MG63 (cell line): ENCODE measurements around the gene MAGEB16. TPM values are rescaled to one million over a fixed set of nuclear protein-coding genes. Genes with fewer than 3 reads are reported as not detected.
A peak's percentile ranks its signal among the peaks of the same experiment; 100 is the strongest.

Experiments used
- DNase-seq: peaks from one replicate; pipeline ENCODE4 v3.0.0-alpha.2; 2020
- H3K27me3 ChIP-seq: fragments of 250-450 bp; sonication (Bioruptor Pico); 2 replicates; pipeline ENCODE4 v1.5.1; 2020; ENCODE audit warnings: mild to moderate bottlenecking, moderate library complexity
- H3K36me3 ChIP-seq: fragments of 250-450 bp; sonication (Bioruptor Pico); 2 replicates; pipeline ENCODE4 v1.5.1; 2020; ENCODE audit warnings: mild to moderate bottlenecking, moderate library complexity
- H3K4me3 ChIP-seq: fragments of 250-450 bp; sonication (Bioruptor Pico); 2 replicates; pipeline ENCODE4 v1.5.1; 2020; ENCODE audit warnings: mild to moderate bottlenecking, moderate library complexity
- H3K9me3 ChIP-seq: fragments of 250-450 bp; sonication (Bioruptor Pico); 2 replicates; pipeline ENCODE4 v1.5.1; 2020; ENCODE audit warnings: mild to moderate bottlenecking, moderate library complexity
- total RNA-seq: library from RNA; depleted of rRNA; stranded (reverse); fragments of >200 nt; shearing (Covaris generic); gene quantifications from 2 replicates; pipeline ENCODE4 v1.2.3, GENCODE V29; 2014; ENCODE audit warnings: low replicate concordance; rRNA removed

The MAGEB16 gene
- not detected in 2 replicates for total RNA-seq

DNA sequence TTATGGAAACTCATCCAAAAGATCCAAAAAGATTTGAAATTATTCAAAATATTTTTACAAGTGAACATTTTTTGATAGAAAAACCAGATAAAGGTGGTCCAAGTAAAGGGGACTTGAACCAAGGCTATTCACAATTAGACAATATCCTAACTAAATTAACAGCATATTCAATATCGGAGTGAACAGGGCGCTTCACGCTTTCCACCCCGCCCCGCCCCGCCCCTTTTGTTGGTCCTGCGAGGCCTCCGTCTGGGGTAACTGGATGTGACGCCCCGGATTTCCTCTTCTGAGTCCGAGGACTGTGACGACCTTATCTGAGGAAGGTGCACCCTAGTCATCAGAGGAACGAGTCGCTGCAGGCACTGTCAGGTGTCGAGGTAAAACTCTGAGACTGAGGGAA is at the start of gene MAGEB16:
MAGEB16 (plus strand) TSS at position 301 of the 400 bp plus-strand sequence. CDS start 3,855 bp downstream, outside the sequence.
- DNase-seq = no peak
- H3K27me3 ChIP-seq = no peaks in the 10 kb centered on the region
- no peaks in the 10 kb centered on the region for H3K36me3 ChIP-seq
- no peaks in the 10 kb centered on the region for H3K9me3 ChIP-seq
- H3K4me3 ChIP-seq = no peak within 1 kb of the TSS

DNA sequence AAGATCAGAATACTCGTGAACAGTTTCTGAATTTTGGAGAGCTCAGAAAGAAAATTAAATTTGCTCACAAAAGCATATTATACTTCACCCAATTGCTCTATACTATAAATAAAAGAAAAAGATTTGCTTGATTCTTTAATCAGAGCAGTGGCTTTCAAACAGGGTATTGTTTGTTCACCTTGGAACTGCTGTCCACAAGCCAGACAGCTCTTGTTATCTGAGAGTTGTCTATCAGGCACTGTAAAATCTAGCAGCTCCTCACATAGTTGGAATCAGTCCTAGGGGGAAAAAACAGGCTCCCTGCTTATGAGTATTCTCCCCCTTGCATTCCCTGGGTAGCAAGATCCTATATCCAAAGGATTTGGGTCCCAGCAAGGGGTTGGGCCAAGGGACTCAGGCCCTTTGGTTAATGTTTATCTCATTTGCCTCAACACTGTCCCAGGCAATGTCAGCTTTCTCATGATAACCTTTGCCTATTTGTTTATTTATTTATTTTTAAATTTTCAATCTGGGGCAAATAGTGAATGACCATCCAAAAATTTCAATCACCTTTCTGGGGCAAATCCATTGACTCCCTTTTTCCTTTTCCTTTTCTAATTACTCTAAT is 24.1 kb upstream of the MAGEB16 start:
- Histone ChIP-seq H3K4me3 (no peak overlapping the region), H3K27me3 (no peaks in the 10 kb centered on the region), H3K9me3 (no peaks in the 10 kb centered on the region), H3K36me3 (no peaks in the 10 kb centered on the region)
- DNase-seq = no peak

DNA sequence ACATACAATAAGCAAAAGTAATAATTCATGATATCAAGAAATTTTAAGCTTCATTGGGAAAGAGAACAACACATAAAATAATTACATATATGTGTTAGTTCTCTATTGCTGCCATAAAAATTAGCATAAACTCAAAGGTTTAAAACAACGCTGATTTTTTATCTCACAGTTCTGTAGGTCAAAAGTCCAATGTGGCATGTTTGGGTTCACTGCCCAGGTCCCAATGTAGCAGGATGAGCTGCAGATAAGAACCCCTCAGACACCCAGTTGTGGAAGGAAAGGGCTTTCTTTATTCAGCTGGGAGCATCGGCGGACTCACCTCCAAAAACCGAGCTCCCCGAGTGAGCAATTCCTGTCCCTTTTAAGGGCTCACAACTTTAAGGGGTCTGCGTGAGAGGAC is 13.1 kb upstream of the MAGEB16 start:
- no peak overlapping the region for H3K4me3 ChIP-seq
- no peaks in the 10 kb centered on the region for H3K27me3 ChIP-seq
- no peaks in the 10 kb centered on the region for H3K9me3 ChIP-seq
- no peak for DNase-seq
- no peaks in the 10 kb centered on the region for H3K36me3 ChIP-seq

DNA sequence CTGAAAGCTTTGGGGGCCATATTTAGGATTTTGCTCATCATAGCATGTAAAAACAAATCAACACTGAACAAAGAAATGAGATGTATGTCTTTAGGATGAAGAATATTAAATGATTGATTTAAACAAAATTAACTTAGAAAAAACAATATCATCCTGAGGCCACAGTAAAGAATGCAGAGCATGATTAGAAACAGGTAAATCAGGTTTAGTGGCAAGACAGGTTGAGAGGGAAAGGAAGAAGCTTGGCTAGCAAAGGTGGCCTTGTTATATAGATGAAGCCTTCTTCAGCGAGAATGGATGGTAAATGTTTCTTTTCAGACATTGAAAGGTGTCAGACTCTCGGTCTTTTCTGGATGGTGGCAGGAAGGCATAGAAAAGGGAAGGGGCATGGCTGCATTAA is 11.9 kb upstream of the MAGEB16 start:
- H3K36me3 ChIP-seq = no peaks in the 10 kb centered on the region
- H3K27me3 ChIP-seq = no peaks in the 10 kb centered on the region
- no peak for DNase-seq
- H3K4me3 ChIP-seq = no peak overlapping the region
- no peaks in the 10 kb centered on the region for H3K9me3 ChIP-seq

DNA sequence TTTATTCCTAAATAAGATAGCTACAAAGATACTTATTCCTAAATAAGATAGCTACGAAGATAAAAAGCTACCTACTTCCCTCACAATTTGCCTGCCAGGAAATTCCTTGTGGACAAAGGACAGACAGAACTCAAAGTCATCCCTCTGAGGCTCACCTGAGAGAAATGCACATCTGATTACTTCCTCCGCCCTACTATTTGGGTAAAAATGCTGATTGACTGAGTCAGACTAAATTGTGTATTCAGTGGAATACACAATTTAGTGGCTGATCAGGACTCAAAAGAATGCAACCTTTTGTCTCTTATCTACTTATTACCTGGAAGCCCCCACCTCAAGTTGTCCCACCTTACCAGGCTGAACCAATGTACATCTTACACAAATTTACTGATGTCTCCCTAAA is 10.3 kb upstream of the MAGEB16 start:
- no peak overlapping the region for H3K4me3 ChIP-seq
- no peaks in the 10 kb centered on the region for H3K36me3 ChIP-seq
- no peaks in the 10 kb centered on the region for H3K9me3 ChIP-seq
- DNase-seq = no peak
- no peaks in the 10 kb centered on the region for H3K27me3 ChIP-seq

DNA sequence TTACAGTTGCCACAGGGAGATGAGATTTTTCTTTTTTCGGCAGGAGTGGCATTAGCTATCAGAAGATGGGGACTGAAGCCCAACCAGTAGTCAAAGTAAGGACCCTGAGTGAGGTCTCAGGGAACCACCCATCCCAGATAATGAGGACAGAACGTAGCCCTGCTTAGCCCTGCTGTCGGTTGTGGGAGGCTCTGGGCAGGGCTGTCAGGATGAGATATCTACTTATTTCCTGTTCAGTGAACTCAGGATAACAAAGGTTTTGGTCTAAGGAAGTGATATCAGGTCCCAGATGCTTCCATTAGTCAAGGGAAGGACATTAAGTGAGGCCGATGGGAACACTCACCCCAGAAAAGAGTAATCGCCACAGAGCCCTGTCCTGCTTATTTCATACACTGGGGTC is 2.3 kb downstream of the MAGEB16 start:
- no peak overlapping the region for H3K4me3 ChIP-seq
- H3K36me3 ChIP-seq = no peaks in the 10 kb centered on the region
- no peaks in the 10 kb centered on the region for H3K27me3 ChIP-seq
- H3K9me3 ChIP-seq = no peaks in the 10 kb centered on the region
- no peak for DNase-seq

DNA sequence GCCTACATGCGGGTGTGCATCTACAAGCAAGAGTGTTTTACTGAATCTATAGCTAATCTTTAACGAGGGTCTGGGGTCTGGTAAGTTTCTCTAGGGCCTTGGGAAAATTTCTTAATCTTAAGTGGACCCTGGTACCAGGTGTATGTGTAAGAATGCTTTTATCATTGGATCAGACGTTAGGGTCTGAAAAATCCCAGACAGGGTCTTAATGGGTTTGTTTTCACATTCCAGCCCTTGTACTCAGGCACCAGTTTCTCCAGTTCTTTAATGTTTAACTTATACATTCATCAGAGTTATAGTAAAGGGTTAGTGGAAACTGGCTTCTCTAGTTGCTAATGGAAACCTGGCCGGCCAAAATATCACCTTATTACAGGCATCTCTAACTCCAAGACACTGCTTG is 11.6 kb downstream of the MAGEB16 start:
- H3K9me3 ChIP-seq = no peaks in the 10 kb centered on the region
- no peak for DNase-seq
- no peaks in the 10 kb centered on the region for H3K36me3 ChIP-seq
- no peaks in the 10 kb centered on the region for H3K27me3 ChIP-seq
- H3K4me3 ChIP-seq = no peak overlapping the region

DNA sequence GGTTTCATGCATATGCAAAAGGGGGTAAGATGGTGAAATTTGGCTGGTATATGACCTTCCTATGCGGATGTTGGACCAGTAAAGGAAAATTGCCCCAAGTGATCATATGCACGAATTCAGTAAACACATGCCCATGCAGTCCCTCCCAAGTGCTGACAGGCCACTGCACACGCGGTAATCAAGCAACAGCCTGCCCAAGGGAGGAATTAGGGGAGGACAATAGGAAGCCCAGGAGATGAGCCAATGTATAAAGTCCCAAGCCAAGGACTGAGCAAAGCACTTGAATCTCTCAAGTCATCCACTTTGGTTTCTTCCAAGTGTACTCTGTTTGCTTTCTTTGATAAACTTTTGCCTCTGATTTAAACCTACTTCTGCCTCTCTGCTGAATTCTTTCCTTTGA is 21.1 kb downstream of the MAGEB16 start:
- peak; percentile 2 for DNase-seq
- Histone ChIP-seq H3K36me3 (no peaks in the 10 kb centered on the region), H3K27me3 (no peaks in the 10 kb centered on the region)

DNA sequence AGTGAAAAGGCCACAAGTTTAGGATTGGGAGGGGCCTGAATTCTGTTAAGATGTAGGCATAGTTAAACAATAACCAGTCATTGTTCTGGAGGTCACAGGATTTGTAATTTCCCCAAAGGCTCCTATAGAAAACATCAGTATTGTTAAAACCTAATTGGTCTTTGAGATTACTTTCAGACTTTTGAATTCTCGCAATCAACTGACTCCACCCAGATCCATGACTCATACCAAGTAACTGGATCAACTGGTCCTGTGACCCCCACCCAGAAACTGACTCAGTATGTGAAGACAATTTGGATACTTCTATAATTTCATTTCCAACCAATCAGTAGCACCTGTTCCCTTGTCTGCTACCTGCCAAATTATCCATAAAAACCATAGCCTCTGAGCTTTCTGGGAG is 28.4 kb downstream of the MAGEB16 start:
- no peak for DNase-seq
- no peaks in the 10 kb centered on the region for H3K27me3 ChIP-seq
- H3K9me3 ChIP-seq = no peaks in the 10 kb centered on the region
- no peak overlapping the region for H3K4me3 ChIP-seq
- no peaks in the 10 kb centered on the region for H3K36me3 ChIP-seq

More for the DNA sequence above, 21.1 kb downstream of the MAGEB16 start:
- Histone ChIP-seq H3K4me3 (no peak overlapping the region), H3K9me3 (no peaks in the 10 kb centered on the region)

DNA sequence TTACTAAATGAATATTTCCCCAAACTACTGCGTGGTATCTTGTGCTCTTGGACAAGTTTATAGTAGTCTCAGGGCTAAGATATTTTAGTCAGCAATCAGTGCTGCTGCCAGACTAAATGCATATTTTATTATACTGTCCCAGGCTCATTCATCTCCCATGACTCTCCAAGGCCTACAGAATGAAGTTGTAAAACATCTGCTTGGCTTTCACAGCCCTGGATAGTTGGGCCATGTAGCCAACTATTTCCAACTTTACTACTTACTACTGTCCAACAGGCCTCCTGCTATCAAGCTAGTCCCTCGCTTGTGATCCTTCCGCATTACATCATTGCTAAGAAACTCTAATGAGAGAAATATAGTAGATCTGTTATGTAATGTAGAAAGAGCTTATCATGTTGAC is 31.4 kb downstream of the MAGEB16 start:
- no peaks in the 10 kb centered on the region for H3K9me3 ChIP-seq
- no peaks in the 10 kb centered on the region for H3K27me3 ChIP-seq
- H3K36me3 ChIP-seq = no peaks in the 10 kb centered on the region
- H3K4me3 ChIP-seq = no peak overlapping the region
- DNase-seq = no peak

DNA sequence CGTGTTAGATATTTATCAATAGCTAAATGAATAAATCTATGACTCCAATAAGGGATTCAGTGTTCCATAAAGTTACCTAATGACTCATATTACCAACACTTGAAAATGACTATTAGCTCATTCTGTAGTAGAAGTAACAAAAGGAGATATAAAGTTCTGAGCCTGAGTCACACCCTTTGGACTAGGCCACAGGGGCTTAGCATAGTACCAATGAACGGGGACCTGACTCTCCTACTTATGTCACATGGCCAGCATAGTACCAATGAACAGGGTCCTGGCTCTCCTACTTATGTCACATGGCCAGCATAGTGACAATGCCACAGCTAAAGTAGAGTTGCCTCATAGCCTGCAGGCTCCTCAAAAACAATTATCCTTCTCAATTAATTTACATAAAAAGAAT is 43.7 kb downstream of the MAGEB16 start:
- Histone ChIP-seq H3K27me3 (no peaks in the 10 kb centered on the region), H3K9me3 (no peaks in the 10 kb centered on the region), H3K4me3 (no peak overlapping the region), H3K36me3 (no peaks in the 10 kb centered on the region)
- DNase-seq = no peak

DNA sequence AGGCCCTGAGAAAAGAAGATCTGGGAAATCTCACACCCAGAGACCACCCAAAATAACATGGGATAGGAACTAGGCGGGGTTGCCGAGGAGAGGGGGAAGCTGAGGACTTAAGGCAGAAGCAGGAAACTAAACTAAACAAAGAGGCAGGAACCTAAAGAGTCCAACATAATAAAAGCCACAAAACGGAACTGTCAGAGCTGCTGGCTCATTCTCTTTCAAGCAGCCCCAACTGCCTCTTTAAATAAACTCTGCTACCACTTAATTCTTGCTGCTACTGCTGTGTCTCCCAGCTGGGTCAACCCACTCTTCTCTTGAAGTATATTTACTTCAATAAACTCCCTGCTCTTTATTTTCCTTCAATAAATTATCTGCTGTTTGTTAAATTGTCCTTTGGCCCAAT is 44.5 kb downstream of the MAGEB16 start:
- H3K9me3 ChIP-seq = no peaks in the 10 kb centered on the region
- no peaks in the 10 kb centered on the region for H3K36me3 ChIP-seq
- no peak overlapping the region for H3K4me3 ChIP-seq
- no peaks in the 10 kb centered on the region for H3K27me3 ChIP-seq
- no peak for DNase-seq

DNA sequence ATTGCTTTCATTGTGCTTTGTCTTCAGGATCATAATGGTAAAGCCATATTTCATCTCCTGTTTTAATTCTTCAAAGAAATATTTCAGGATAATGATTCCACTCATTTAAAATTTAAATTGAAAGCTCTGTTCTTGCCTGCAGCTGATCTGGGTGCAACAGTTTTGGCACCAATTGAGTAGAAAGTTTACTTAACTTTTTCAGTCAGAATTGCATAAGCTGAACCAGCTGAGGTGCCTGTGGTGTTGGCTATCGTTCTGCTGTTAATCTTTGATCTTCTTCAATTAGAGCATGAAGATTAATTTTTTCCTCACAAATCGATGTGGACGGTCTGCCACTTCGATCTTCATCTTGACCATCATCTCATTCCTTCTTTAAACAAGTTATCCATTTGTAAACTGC is 49.6 kb downstream of the MAGEB16 start:
- DNase-seq = no peak
- no peaks in the 10 kb centered on the region for H3K9me3 ChIP-seq

More for the DNA sequence above, 49.6 kb downstream of the MAGEB16 start:
- no peaks in the 10 kb centered on the region for H3K27me3 ChIP-seq
- H3K4me3 ChIP-seq = no peak overlapping the region
- H3K36me3 ChIP-seq = no peaks in the 10 kb centered on the region

Other genes starting within 250 kb of the MAGEB16 start
- gene CFAP47, start 121.4 kb downstream of the MAGEB16 start, total RNA-seq = not detected in 2 replicates